ENCODE data around the gene PTPRJ.

PTPRJ gene

DNA sequence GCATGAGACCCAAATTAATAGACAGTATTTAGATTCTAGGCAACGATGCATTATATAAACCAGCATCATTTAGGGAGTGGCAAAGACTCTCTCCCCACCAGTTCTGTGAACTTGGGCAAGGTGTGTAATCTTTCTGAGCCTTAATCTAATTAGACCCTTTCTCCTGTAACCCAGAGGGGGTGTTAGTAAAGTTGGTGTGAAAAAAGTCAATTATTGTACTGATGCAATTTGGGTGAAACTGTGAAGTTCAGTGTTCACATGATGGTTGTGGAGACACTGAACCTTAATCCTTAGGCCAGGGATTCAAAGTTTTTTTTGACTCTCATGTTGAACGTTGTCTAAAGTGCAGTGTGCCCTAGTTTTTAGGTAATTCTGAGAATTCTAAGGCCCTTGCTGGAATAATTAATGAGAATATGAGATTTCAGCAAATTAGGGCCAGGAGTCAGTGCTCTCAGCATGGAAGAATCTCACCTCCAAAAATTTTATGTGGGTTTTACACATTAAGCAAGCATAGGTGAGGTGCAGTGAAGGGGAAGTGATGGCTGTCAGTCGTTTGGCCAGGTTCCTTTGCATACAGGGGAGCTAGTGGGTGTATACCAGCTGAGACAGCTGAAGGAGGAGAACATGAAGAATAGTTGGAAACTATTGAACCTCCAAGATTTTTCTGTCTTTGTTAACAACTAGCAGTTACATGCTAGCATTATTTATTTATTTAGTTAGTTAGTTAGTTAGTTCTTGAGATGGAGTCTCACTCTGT lies 94.2 kb downstream of the PTPRJ start:
- DNase-seq = no peak

DNA sequence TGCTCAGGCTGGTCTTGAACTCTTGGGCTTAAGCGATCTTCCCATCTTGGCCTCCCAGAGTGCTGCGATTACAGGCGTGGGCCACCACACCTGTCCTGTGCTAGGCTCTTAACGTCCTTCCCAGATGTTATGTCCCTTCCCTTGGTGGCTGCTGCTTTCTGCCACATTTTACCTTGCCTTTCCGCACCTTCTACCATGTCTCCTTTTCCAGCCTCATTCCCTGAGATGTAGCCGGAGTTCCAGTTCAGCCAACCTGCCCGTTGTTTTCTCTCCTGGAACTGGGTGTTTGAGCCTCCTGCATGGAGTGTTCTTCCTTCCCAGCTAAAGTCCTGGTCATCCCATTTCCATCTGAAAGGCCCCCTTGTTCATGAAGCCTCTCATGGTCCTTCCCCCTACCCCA lies 95.3 kb downstream of the PTPRJ start:
- DNase-seq = no peak

DNA sequence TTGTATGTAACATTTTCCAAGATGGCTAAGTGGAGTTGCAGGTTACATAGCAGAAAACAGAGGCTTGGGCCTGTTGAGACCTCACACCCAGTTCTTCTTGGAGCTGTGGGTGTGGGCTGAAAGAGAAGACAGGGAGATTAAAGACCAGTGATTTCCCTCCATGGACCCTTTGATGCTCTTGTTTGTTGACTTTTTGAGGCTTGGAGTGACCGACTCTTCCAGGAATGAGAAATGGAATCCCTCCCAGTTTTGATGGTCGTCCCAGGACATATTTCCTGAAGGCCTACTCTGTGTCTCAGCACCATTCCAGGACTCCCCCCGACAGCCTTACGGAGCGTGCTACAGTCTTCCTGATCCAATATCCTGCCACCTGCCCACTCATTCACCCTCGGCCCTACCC lies 96.9 kb downstream of the PTPRJ start:
- no peak for DNase-seq

DNA sequence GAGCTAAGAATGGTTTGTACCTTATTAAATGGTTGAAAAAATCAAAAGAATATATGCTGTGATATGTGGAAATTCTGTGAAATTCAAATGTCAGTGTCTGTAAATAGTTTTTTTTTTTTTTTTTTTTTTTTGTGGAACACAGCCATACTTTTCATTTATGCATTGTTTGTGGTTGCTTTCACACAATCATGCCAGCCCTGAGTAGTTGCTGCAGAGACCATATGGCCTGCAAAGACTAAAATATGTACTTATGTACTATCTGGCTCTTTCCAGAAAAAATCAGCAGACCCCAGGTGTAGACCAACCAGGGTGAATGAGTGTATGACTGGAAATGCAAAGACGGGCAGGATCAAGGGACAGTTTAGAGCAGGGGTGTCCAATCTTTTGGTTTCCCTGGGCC lies 98.3 kb downstream of the PTPRJ start:
- no peak for DNase-seq

DNA sequence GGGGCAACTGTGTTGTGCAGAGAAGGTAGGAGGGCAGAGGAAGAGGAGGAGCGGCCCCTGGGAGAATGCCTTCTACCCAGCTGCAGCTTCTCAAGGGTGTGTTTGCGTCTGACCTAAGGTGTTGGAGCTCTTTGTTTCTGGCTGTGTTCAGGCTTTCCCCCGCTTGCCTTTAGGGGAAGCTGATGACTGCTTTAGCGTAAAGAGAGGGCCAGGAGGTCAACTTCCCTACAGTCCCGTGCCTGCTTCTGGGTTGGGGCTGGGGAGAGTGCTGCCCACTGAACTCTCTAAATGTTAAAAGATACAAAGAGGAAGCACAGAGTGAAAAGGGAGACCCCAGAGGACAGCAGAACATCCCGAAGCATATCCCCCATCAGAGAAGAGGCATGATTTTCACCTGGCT lies 99.2 kb downstream of the PTPRJ start:
- DNase-seq = no peak

DNA sequence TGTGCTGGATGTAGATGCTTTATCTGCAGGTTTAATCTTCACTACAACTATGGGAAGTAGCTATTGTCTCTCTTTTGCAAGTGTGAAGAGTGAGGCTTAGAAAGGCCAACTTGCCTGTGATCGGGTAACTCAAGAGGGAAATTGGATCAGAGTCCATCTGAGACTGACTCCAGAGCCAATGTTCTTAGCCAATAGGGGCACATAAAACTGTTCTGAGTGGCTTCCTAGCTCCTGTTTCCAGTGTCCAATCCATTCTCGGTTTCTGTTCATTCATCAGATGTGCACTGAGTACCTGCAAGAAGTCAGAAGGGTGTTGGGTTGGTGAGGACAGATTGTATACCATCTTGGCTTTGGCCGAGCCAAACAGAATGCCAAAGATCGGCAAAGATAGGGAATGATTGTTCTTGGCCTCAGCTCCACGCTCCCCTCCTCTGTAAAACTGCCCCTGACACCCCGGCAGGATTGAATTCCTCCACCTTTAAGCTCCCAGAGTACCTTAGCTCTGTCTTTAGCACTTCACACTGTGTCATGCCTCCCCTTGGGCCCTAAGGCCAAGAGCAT lies 100.0 kb downstream of the PTPRJ start:
- DNase-seq = no peak

DNA sequence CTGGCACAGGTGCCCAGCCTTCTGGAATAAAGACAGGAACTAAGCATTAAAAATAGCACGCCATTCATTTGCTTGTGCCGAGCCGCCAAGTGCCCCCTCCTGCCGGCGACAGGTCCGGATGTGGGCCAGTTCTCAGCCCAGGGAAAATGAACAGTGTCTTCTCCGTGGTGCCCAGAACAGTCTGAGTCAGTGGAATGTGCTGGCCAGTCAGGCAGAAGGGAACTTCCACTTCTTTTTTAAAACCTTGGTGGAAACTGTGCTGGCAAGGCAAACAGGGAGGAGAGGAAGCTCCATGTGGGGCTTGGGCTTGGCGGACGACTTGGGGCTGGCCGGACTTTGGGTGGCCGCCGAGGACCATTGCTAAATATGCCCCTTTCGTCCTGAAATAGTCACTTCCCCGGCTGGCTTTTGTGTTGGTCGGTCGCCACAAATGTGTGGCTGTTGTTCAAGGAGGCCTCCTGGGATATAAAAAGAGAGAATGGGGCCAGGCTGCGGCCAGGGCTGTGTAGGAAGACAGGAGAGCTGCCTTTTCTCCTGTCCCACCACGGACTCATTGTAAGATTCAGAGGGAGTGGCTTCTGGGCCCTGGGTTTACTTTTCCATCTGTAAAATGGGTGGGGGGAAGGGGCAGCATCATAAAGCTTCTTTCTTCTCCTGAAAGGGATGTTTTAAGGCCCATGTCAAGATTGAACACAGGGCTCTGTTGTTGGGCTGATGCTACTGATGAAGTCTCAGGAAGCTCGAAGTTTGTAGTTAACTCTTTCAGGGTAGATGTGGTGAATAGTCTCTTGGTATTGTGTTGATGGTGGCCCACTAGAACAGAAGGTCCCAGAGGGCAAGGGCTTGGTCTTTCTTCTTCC lies 101.0 kb downstream of the PTPRJ start:
- DNase-seq = peak; percentile 42 to 53

DNA sequence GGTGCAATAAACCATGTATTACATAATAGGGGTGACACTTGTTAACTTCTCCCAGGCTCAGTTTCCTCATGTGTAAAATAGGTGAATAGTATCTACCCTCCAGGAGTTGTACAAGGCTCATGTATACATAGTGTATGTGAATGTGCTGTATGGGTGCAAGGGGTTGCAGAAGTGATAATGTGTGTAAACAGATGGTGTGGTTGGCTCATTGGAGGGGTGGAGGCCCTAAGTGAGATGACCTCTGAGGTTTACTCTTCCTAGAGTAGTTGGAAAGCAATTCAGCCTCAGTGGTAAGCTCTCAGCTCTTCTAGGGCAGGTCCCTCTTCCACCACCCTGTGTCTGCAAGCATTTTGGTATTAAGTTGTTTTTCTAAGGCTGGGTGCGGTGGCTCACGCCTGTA lies 102.4 kb downstream of the PTPRJ start:
- DNase-seq = no peak

DNA sequence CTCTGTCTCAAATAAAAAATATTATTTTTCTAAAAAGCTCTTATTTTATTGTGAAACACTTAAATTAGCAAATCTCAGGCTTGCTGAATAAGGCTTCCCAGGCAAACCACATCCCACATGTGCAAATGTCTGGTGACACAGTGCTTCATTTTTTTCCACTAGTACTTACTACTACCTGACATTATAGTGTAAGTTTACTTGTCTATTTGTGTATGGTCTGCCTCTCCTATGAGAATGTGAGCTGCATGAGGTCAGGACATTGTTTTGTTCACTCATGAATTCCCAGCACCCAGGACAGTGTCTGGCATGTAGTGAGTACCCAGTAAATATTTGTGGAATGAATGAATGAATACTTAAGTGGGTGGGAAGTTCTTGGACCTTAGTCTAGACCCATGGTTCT lies 103.1 kb downstream of the PTPRJ start:
- no peak for DNase-seq

DNA sequence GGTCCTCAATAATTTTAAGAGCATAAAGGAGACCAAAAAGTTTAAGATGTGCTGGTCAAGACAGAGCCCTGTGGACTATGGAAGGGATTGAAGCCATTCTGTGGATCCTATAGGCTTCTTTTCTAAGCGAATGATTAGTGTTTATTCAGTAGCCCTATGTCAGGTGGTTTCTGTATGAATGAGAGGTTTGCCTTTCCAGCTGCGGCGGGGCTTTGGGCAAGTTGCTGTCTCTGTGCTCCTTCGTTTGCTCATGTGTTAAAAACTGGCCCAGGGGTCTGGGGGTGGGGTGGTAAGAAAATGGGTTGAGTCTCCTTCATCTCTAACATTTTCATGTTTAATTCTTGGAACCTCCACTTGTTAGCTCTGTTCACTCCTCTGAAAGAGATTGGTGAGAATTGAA lies 105.3 kb downstream of the PTPRJ start:
- no peak for DNase-seq

DNA sequence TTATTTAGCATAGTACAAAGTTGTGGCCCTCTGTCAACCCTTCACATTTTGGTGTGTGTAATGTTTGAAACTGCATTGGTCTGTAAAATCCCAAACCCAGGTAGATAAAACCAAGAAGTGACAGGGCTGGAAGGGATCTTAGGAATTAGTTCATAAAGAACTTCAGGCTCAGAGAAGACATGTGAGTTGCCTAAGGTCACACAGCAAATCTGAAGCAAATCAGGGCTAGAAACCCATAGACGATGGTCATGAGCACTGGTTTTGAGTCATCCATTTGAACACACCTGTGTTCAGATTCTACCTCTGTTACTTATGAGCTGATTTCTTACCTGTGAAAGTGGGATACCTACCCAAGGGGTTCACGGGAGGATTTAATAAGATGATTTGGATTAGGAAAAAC lies 107.1 kb downstream of the PTPRJ start:
- DNase-seq = no peak

DNA sequence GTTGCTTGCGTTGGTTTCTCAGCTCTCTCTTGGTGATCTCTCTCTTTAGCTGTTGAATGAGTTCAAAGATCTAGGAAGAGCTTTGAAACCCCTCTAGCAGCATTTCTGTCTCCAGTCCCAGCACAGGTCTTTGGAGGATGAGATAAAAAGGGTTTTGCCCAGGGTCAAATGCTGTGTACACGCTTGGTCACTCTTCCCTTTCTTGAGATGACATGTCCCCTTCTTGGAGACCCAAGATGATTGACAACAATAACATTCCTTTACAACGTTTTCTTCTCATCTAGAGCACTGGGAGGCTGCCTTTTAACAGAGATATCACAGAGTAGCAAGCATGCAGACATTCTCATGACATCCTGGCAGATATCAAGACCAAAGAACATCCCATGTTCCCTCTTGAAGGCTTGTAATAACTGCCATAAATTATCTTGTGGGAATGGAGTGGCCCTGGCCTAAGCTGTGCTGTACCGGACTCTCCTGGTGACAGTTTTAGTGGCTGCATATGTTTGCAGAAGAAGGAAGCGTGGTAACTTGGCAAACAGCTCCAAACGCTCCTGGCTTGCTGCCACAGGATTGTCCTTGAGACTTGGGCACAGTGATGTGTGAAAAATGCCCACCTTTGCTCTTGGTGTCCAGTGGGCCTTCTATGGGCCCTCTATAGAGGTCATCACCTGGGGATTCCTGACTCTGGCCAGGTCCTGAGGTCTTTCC lies 107.8 kb downstream of the PTPRJ start:
- DNase-seq = no peak

DNA sequence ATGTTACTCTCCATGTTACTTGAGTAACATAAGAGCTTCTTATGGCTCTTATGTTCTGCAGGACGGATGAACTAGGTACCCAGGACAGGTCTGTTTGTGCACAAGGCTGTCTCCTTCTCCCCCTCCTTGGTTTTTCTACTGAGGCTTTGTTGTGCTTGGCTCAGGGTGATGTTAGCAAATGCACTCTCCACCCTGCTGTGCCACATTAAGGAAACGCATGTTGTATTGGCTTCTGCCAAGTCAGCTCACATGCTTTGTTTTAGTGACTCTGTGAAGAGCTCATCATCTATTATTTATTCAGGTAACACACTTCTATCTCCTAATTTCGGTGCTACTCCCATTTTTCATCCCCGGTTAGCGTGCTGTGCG lies 108.3 kb downstream of the PTPRJ start:
- DNase-seq = peak in 1 of 2 experiments; percentile 5

DNA sequence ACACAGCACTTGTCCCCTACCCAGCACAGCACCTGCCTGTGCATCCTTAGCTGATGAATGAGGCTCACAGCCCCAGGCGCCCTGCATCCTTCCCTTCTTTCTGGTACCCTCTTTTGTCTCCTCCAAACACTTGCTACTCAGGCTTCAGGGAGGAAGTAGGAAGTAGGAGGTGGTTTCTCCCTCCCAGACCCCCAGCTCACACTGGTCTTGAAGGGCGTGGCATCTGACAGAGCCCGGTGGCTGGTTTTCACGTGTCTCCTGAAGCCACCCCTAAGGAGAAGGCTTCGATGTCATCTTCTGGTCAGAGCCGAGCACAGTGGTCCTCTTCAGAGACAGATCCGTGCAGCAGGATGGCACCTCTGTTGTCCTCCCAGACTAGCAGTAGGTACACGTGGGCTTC lies 109.8 kb downstream of the PTPRJ start:
- DNase-seq = peak in 1 of 2 experiments; percentile 15

DNA sequence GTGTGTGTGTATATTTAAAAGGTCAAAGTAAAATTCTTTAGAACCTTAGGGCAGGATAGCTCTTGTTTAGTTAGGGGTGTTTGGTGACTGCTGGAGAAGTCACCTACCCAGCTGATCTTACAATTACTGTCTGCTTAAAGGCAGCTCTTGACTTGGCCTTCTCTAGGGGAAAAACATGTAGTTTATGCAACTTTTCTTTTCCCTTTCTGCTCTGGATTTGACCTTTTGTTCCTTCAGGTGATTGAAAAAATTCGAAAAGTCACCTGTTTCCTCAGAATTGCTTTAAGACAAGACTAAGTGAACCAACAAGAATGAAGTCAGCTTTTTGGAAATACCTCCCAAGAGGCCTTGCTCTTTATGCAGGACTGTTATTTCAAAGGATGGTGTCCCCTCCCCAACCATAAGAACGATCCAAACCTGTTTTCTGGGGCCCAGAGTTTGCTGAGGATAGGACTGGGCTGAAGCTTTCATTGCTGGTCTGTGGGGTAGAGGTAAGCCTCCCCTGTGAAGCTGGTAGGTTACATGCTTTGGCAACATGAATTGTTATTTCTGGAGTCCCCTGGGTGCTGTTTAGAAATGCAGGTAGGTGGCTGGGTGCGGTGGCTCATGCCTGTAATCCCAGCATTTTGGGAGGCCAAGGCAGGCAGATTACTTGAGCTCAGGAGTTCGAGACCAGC lies 111.2 kb downstream of the PTPRJ start:
- DNase-seq = no peak

DNA sequence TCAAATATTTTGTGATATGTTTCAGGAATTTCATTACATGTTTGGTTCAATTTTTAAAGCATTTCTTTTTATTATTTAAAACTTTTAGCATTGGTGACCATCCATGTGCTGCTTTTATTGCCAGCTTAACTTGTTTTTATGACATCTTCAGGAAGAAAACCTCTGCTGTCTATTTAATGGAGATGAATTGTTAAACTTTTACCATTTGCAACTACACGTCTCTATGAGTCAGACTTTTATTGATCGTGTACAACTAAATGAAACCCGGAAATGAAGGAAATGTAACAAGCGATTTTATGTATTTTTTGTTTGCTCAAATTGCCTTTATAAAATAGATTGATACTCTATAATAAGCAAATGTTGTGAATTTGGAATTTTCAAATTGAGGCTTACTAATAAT lies 113.0 kb downstream of the PTPRJ start:
- no peak for DNase-seq

DNA sequence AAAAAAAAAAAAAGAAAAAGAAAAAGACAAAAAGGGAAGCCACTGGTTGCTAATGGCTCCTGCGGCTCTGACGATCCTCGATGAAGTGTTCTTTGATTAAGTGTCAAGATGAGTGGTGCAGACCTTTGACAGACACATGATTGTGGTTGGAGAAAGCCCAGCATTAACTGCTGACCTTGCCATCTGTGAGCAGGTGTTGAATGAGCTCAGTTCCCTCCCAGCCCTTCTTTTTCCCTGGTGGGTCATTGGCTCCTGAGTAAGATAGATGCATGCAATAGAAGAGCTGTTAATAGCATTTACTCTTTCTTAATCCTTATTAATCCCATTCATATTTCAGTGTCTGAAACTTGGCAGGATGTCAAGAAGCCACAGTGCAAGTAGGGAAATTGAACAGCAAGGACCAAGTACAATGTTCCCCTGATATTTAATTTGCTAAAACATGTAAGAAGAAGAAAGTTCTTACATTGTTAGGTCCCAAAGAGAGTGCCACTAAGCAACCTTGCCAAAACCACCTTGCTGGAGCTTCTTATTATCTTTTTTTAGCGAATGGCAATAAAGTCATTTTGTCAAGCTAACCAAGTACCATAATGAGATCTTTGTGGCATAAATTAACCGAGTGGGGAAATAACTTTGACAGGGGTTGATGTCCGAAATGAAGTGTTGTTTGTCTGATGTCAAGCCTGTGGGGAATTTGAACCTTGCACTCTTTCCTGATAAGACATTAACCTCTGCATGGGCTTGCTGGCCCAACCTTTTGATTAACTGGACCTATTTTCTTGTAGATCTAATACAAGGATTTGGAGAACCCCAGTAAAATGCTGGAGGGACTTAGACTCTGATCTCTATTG lies 113.7 kb downstream of the PTPRJ start:
- DNase-seq = peak in 1 of 2 experiments; percentile 11

DNA sequence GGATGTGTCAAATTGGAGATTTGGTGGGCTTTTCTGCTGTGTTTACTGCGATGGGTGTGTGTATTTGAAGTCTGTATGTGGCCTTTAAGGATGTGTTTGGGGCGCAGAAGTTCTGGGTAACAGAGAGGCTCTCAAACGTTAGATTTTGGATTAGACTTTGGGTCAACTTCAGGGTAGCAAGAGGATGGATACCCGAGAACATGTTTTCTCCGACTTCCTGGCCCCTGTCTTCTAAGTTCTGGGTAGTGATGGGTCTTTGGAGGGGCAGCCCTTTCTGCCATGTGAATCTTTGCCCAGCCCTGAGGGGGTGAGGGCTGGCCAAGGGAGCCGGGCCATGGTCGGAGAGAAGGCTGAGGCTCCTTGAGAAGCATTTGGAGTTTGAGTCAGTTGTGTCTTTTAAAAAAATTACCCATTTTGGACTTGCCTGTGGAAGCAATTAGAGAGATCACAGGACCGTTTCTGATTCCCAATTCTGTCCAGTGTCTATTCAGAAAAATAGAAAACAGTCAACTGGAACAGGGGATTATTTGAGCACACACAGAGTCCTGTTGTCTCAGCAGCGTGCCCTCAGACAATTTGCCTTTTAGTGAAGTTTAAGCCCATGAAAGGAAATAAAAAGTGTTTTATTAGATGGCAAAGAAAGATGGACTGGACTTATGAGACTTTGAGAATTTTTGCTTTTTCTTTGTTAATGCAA lies 114.4 kb downstream of the PTPRJ start:
- no peak for DNase-seq

DNA sequence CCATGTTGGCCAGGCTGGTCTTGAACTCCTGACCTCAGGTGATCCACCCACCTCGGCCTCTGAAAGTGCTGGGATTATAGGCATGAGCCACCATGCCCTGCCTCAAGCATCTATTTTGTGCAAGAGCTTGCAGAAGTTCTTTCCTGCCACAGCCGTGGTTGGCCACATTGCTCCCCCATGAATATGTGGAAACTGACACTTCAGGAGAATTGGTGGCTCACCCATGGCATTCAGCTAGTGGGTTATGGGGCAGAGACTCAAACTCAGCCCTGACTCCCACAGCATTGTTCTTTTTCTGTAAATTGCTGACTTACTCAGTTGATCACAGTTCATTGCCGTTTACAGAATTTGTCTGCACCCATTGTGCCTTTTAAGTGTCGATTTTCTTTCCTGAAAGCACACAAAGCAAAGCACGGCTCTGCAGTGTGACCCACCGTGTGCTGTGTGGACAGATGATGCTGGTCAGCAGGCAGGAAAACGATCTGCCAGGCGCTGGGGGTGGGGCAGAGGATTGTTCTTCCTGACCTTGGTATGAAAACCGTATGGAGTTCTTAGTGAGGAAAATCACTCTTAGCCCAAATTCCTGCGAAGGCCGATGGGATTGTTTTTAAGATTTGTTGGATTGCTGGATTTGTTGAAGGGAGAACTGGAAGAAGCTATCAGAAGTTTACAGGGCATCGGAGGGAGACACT lies 115.6 kb downstream of the PTPRJ start:
- DNase-seq = peak in 1 of 2 experiments; percentile 46
